Liver (tissue), 3 donors: ENCODE measurements around the gene CCDC97.

ENCODE experiments used
- ATF3 ChIP-seq: IDR thresholded peaks from 2 replicates; pipeline ENCODE4 v1.6.1; 2016; ENCODE audit warnings: antibody characterized with exemption
- CTCF ChIP-seq: fragments of 150-350 bp; IDR thresholded peaks from 2 replicates; pipeline ENCODE4 v1.5.1; 2017; ENCODE audit warnings: improper control_type of control experiment, low read depth, low read length; ENCODE audit not compliant: missing input control
- EGR1 ChIP-seq, 2 donors: IDR thresholded peaks; 2 replicates each; pipeline ENCODE4 v1.6.1; 2016 to 2018; ENCODE audit warnings: antibody characterized with exemption in 2 of 2, low read depth in 2 of 2
- FOXA1 ChIP-seq: IDR thresholded peaks from 2 replicates; pipeline ENCODE4 v1.6.1; 2016; ENCODE audit warnings: antibody characterized with exemption
- GABPA ChIP-seq, 2 donors: IDR thresholded peaks in 1 of 2; conservative IDR thresholded peaks in 1 of 2; 2 replicates each; pipeline ENCODE4 v1.6.1; 2016; ENCODE audit warnings: antibody characterized with exemption in 2 of 2, mild to moderate bottlenecking in 1 of 2, moderate library complexity in 1 of 2
- HNF4A ChIP-seq, 2 donors: conservative IDR thresholded peaks; 2 replicates each; pipeline ENCODE4 v1.6.1; 2016; ENCODE audit warnings: antibody characterized with exemption in 2 of 2, mild to moderate bottlenecking in 2 of 2
- MAX ChIP-seq: IDR thresholded peaks from 2 replicates; pipeline ENCODE4 v1.6.1; 2016; ENCODE audit warnings: antibody characterized with exemption
- NR2F2 ChIP-seq: IDR thresholded peaks from 2 replicates; pipeline ENCODE4 v1.6.1; 2016; ENCODE audit warnings: antibody characterized with exemption
- RAD21 ChIP-seq, 2 donors: IDR thresholded peaks; 2 replicates each; pipeline ENCODE4 v1.6.1; 2016; ENCODE audit warnings: antibody characterized with exemption in 2 of 2, mild to moderate bottlenecking in 2 of 2
- REST ChIP-seq: IDR thresholded peaks from 2 replicates; pipeline ENCODE4 v1.6.1; 2016; ENCODE audit warnings: antibody characterized with exemption, mild to moderate bottlenecking
- RXRA ChIP-seq, 2 donors: IDR thresholded peaks; 2 replicates each; pipeline ENCODE4 v1.6.1; 2017 to 2018; ENCODE audit warnings: antibody characterized with exemption in 2 of 2, mild to moderate bottlenecking in 1 of 2
- SP1 ChIP-seq: IDR thresholded peaks from 2 replicates; pipeline ENCODE4 v1.6.1; 2018; ENCODE audit warnings: antibody characterized with exemption, mild to moderate bottlenecking
- YY1 ChIP-seq: IDR thresholded peaks from 2 replicates; pipeline ENCODE4 v1.6.1; 2016; ENCODE audit warnings: antibody characterized with exemption, mild to moderate bottlenecking
- ZBTB33 ChIP-seq: IDR thresholded peaks from 2 replicates; pipeline ENCODE4 v1.6.1; 2016; ENCODE audit warnings: antibody characterized with exemption
- donor health status: healthy.
- donor health status: healthy.

GRCh38 chr19:41323023-41323422, 13.1 kb downstream of the CCDC97 start:
- TF ChIP-seq CTCF, result no peak
- TF ChIP-seq MAX, result no peak
- no peak for TF ChIP-seq ATF3
- TF ChIP-seq HNF4A (conservative IDR thresholded peaks at IDR 0.05), result no peak
- TF ChIP-seq SP1, result no peak
- TF ChIP-seq YY1, result no peak
- no peak for TF ChIP-seq RXRA (IDR thresholded peaks at IDR 0.05)
- TF ChIP-seq REST, result no peak
- TF ChIP-seq EGR1 (IDR thresholded peaks at IDR 0.05; ENCODE audit: low read depth in 2 of 2), result no peak
- TF ChIP-seq GABPA (IDR thresholded peaks at IDR 0.05 in 1 of 2, conservative IDR thresholded peaks at IDR 0.05 in 1 of 2), result no peak
- TF ChIP-seq RAD21 (IDR thresholded peaks at IDR 0.05), result no peak
- TF ChIP-seq ZBTB33, result no peak
- peak; percentile 28 for TF ChIP-seq NR2F2
- no peak for TF ChIP-seq FOXA1
